Endothelial cell of umbilical vein (primary cell): ENCODE measurements around the gene ATCAY. TPM values are rescaled to one million over a fixed set of nuclear protein-coding genes. Genes with fewer than 3 reads are reported as not detected.

ENCODE experiments used
- BruUV-seq: library from RNA; stranded (reverse); fragments of 400-500 nt; replicated peaks from 2 replicates; lab custom pipeline; 2021; lab: Mats Ljungman, UMichigan
- CTCF ChIA-PET: fragments of 300-600, 350-600 bp; sonication (Branson Sonifier 250); formaldehyde crosslinking; loops from one replicate; lab custom pipeline; 2021; ENCODE audit warnings: antibody characterized with exemption, inconsistent platforms; lab: Charles Lee
- POLR2A ChIA-PET: fragments of 300-600, 350-600 bp; sonication (Branson Sonifier 250); formaldehyde crosslinking; loops from one replicate; lab custom pipeline; 2021; ENCODE audit warnings: antibody characterized with exemption, inconsistent platforms; lab: Charles Lee
- DNase-seq: peaks from one replicate; pipeline ENCODE4 v3.0.0-alpha.2; 2011; ENCODE audit warnings: low read depth, low spot score
- FAIRE-seq: peaks from 2 replicates; lab custom pipeline; 2011; peaks lifted over from hg19 to GRCh38; lab: Jason Lieb, UNC
- H2AFZ ChIP-seq: 2 replicates; pipeline ENCODE4 v1.6.0; 2012; ENCODE audit warnings: low read depth, low read length, control low read depth, inconsistent platforms
- H3K27ac ChIP-seq: 2 replicates; pipeline ENCODE4 v1.5.1; 2011; ENCODE audit warnings: low read depth, mild to moderate bottlenecking, control low read depth, low read length, moderate library complexity; ENCODE audit not compliant: insufficient read depth
- H3K27me3 ChIP-seq, 2 experiments: 2 replicates each; pipeline versions ENCODE4 v1.6.0 to v1.6.1; 2011; ENCODE audit warnings: low read length in 2 of 2, mixed read lengths in 1 of 2; ENCODE audit not compliant: control insufficient read depth in 2 of 2, insufficient read depth in 2 of 2
- H3K36me3 ChIP-seq, 2 experiments: 2 replicates in 1 of 2; 3 replicates in 1 of 2; pipeline ENCODE4 v1.5.1; 2011; ENCODE audit warnings: low read length in 2 of 2, mild to moderate bottlenecking in 1 of 2, moderate library complexity in 1 of 2; ENCODE audit not compliant: control insufficient read depth in 2 of 2, insufficient read depth in 2 of 2; ENCODE audit errors: extremely low read depth in 1 of 2
- H3K4me1 ChIP-seq: 3 replicates; pipeline ENCODE4 v1.5.1; 2011; ENCODE audit warnings: mild to moderate bottlenecking, low read length; ENCODE audit not compliant: control insufficient read depth, insufficient read depth; ENCODE audit errors: extremely low read depth
- H3K4me2 ChIP-seq: 2 replicates; pipeline ENCODE4 v1.6.1; 2011; ENCODE audit warnings: low read length, control low read depth, mixed read lengths; ENCODE audit not compliant: insufficient read depth
- H3K4me3 ChIP-seq, 3 experiments: fragments of 200-600 bp in 1 of 3; sonication (generic), shearing (Covaris generic) in 1 of 3; replicated peaks in 1 of 3; 2 replicates each; pipeline ENCODE4 v1.5.1; 2011 to 2016; ENCODE audit warnings: control low read depth in 3 of 3, low read length in 3 of 3, mild to moderate bottlenecking in 2 of 3, inconsistent platforms in 1 of 3, low read depth in 1 of 3, moderate library complexity in 1 of 3; ENCODE audit not compliant: insufficient read depth in 1 of 3
- H3K79me2 ChIP-seq: 2 replicates; pipeline ENCODE4 v1.6.0; 2012; ENCODE audit warnings: low read length, inconsistent platforms; ENCODE audit not compliant: control insufficient read depth, insufficient read depth
- H3K9ac ChIP-seq: replicated peaks from 2 replicates; pipeline ENCODE3; 2011; ENCODE audit warnings: low read length, control low read depth; ENCODE audit not compliant: insufficient read depth; ENCODE audit errors: extremely low read depth
- H3K9me1 ChIP-seq: replicated peaks from 3 replicates; pipeline ENCODE4 v1.6.0; 2011; ENCODE audit warnings: mild to moderate bottlenecking, low read length; ENCODE audit not compliant: control insufficient read depth, insufficient read depth; ENCODE audit errors: extremely low read depth
- H3K9me3 ChIP-seq: replicated peaks from 2 replicates; pipeline ENCODE4 v1.5.1; 2012; ENCODE audit warnings: low read length, inconsistent platforms; ENCODE audit not compliant: control insufficient read depth, insufficient read depth
- H4K20me1 ChIP-seq: replicated peaks from 2 replicates; pipeline ENCODE3; 2011; ENCODE audit warnings: mild to moderate bottlenecking, low read length; ENCODE audit not compliant: control insufficient read depth, insufficient read depth; ENCODE audit errors: extremely low read depth
- CTCF ChIP-seq, 2 donors: IDR thresholded peaks; 1 replicate in 1 of 2; 2 replicates in 1 of 2; pipeline ENCODE4 v1.5.1; 2011; ENCODE audit warnings: low read length in 2 of 2, mild to moderate bottlenecking in 2 of 2, moderate library complexity in 2 of 2, control low read depth in 1 of 2, inconsistent platforms in 1 of 2, low read depth in 1 of 2; ENCODE audit not compliant: insufficient read depth in 1 of 2; ENCODE audit errors: extremely low read depth in 1 of 2
- EZH2 ChIP-seq: IDR thresholded peaks from 2 replicates; pipeline ENCODE4 v1.6.1; 2012; ENCODE audit warnings: borderline replicate concordance, low read depth, mild to moderate bottlenecking, moderate library complexity, low read length, inconsistent platforms; ENCODE audit not compliant: severe bottlenecking
- FOS ChIP-seq: IDR thresholded peaks from 2 replicates; pipeline ENCODE4 v1.6.1; 2011; ENCODE audit warnings: mild to moderate bottlenecking, low read length, moderate library complexity, borderline replicate concordance; ENCODE audit not compliant: insufficient read depth
- GATA2 ChIP-seq: IDR thresholded peaks from 2 replicates; pipeline ENCODE4 v1.7.0; 2011; ENCODE audit warnings: low read depth, mild to moderate bottlenecking, moderate library complexity, mixed read lengths, low read length; ENCODE audit not compliant: insufficient read length, insufficient read depth
- JUN ChIP-seq: IDR thresholded peaks from 2 replicates; pipeline ENCODE4 v1.6.1; 2011; ENCODE audit warnings: borderline replicate concordance, low read depth; ENCODE audit not compliant: insufficient read length, insufficient read depth
- MAX ChIP-seq: IDR thresholded peaks from 2 replicates; pipeline ENCODE4 v1.6.1; 2011; ENCODE audit not compliant: insufficient read depth, insufficient read length
- MYC ChIP-seq: IDR thresholded peaks from one replicate; pipeline ENCODE4 v1.6.1; 2011; ENCODE audit warnings: mild to moderate bottlenecking, low read depth, low read length
- POLR2A ChIP-seq: IDR thresholded peaks from 2 replicates; pipeline ENCODE4 v1.6.1; 2012; ENCODE audit warnings: low read depth, mild to moderate bottlenecking, control low read depth, low read length
- POLR2AphosphoS5 ChIP-seq: IDR thresholded peaks from 2 replicates; pipeline ENCODE4 v1.6.1; 2012; ENCODE audit warnings: low read depth, mild to moderate bottlenecking, control low read depth, low read length, moderate library complexity; ENCODE audit not compliant: insufficient read depth
- dilution Hi-C: fragments of 300-500 bp; cut with MboI; formaldehyde crosslinking; loops from one replicate; pipeline ENCODE4 v1.15.0; 2019; ENCODE audit warnings: low sequenced_read_pairs; ENCODE audit not compliant: extremely low pct_ligation_motif_present
- intact Hi-C: fragments of 100-400 bp; cut with micrococcal nuclease; formaldehyde crosslinking; loops from one replicate; pipeline ENCODE4 v1.10.0; 2022
- polyA plus RNA-seq, 4 experiments: library from polyadenylated mRNA; depleted of rRNA in 3 of 4; stranded (reverse) in 3 of 4; unstranded in 1 of 4; fragments of >200 nt; gene quantifications; 2 replicates each; pipeline versions ENCODE4 v1.2.1 to v1.2.3, GENCODE V29; 2011 to 2012; ENCODE audit warnings: missing spikeins in 1 of 4
- total RNA-seq: library from RNA; stranded (reverse); gene quantifications from 2 replicates; pipeline ENCODE4 v1.2.3, GENCODE V29; 2021

ATCAY gene
- total and polyA plus RNA-seq, 2 donors (not counting 3 experiments of a cell fraction or from before 2014, with no cell fraction given): 0.03 TPM; not detected in 1

- Histone ChIP-seq H3K27ac (no peak overlapping the region), H3K4me1 (no peaks in the 10 kb centered on the region), H4K20me1 (no peaks in the 10 kb centered on the region), H3K36me3 (no peaks in the 10 kb centered on the region), H3K27me3 (no peaks in the 10 kb centered on the region), H3K79me2 (no peaks in the 10 kb centered on the region), H3K4me3 (no peak overlapping the region), H2AFZ (no peak overlapping the region), H3K9me1 (no peaks in the 10 kb centered on the region), H3K9me3 (no peaks in the 10 kb centered on the region), H3K4me2 (no peak overlapping the region), H3K9ac (no peak overlapping the region)
- DNase-seq: no peak
- ChIA-PET CTCF (no interaction called here), POLR2A (no interaction called here)
- dilution Hi-C loops (no loop called here), intact Hi-C loops (no loop called here)
- no TSS peak for BruUV-seq
- TF ChIP-seq MYC: no peak
- no peak for TF ChIP-seq POLR2A
- TF ChIP-seq FOS: no peak
- no peak for TF ChIP-seq POLR2AphosphoS5
- no peak for TF ChIP-seq GATA2
- TF ChIP-seq MAX: no peak
- TF ChIP-seq CTCF (IDR thresholded peaks at IDR 0.05; ENCODE audit: extremely low read depth in 1 of 2, insufficient read depth in 1 of 2, low read depth in 1 of 2, low read length in 2 of 2): no peak
- no peak for TF ChIP-seq JUN
- no peak for TF ChIP-seq EZH2
- FAIRE-seq: no peak
Measured at GRCh38 chr19:3850320-3850972, 30.0 kb upstream of the ATCAY start.
